ENCODE data around the gene GRIN3B. TPM values are rescaled to one million over a fixed set of nuclear protein-coding genes. Genes with fewer than 3 reads are reported as not detected.
"Not testable (repeated sequence)": the region's sequence is repeated elsewhere in the genome, so short reads cannot be mapped to it uniquely, and the experiment has no call there.

GRIN3B gene
- total and polyA plus RNA-seq, 2 experiments from 2014 or later: 3.0 to 8.5 TPM

DNA sequence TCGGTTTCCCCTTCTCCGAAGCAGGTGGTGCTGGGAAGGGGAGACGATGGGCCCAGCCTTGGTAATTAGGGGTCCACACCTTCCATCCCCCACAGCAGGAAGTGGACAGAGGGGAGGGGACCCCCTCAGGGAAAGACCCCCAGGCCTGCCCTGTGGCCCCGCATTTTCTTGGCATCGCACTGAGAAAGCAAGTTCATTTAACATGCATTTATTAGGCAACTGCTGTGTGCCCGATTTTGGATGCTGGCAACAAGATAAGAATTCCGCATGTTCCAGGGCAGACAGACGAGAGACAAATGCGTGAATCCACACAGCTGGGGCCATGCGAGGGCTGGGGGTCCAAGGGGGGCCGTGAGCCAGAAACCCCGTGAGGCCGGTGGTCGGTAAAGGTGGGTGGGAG is 45.9 kb upstream of the GRIN3B start:
- Histone ChIP-seq H3K4me3 (no peak overlapping the region), H3K36me3 (no peaks in the 10 kb centered on the region), H3K4me1 (ENCODE audit: low read depth) (peaks cover 41% of the 10 kb centered on the region), H3K27ac (peak overlapping the region; percentile 91), H3K27me3 (no peaks in the 10 kb centered on the region), H3K9me3 (ENCODE audit: low read depth) (no peaks in the 10 kb centered on the region)
- no peak for DNase-seq (ENCODE audit: low read depth in 1 of 2, low spot score in 1 of 2)
- TF ChIP-seq, protein P1, sequence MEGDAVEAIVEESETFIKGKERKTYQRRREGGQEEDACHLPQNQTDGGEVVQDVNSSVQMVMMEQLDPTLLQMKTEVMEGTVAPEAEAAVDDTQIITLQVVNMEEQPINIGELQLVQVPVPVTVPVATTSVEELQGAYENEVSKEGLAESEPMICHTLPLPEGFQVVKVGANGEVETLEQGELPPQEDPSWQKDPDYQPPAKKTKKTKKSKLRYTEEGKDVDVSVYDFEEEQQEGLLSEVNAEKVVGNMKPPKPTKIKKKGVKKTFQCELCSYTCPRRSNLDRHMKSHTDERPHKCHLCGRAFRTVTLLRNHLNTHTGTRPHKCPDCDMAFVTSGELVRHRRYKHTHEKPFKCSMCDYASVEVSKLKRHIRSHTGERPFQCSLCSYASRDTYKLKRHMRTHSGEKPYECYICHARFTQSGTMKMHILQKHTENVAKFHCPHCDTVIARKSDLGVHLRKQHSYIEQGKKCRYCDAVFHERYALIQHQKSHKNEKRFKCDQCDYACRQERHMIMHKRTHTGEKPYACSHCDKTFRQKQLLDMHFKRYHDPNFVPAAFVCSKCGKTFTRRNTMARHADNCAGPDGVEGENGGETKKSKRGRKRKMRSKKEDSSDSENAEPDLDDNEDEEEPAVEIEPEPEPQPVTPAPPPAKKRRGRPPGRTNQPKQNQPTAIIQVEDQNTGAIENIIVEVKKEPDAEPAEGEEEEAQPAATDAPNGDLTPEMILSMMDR (IDR thresholded peaks at IDR 0.05; ENCODE audit: low read depth, low read length): no peak

DNA sequence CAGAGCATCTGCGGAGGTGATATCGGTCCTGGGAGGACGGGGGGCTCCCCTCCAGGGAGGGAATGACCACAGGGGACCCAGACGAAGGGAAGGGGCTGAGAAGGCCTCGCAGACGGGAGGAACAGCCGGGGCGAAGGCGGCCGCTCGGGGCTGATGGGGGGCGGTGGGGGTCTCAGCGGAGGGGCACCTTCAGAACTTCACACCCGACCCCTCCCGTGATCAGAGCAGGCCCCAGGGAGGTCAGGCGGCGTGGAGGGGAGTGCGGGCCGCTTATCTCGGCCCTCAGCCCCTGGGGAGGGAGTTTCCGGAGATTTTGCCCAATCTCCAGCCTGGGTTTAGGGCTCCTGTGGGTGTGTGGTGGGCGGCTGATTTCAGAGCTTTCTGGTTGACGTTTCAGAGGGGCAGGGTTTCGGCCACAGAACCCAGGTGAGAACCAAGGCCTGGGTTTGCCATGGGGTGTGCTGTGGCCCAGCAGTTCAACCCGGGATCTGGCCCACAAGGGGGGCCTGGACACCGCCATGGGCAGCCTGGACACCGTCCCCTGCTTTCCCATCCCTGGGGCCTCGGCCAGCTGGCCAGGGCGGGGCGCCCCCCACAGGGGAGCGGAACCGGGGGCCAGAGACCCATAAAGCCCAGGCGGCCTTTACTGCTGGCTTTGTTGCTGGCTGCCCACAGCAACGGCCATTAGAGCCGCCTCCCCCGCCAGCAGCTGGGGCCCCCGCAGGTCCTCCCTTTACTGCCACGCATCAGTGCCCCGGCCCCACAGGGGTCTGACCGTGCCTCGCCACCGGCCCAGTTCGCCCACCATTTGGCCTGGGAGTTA is 45.3 kb upstream of the GRIN3B start:
- Histone ChIP-seq H3K4me3 (no peak overlapping the region), H3K9me3 (ENCODE audit: low read depth) (no peaks in the 10 kb centered on the region), H3K27ac (peak overlapping the region; percentile 91), H3K4me1 (ENCODE audit: low read depth) (peaks cover 41% of the 10 kb centered on the region), H3K36me3 (no peaks in the 10 kb centered on the region), H3K27me3 (no peaks in the 10 kb centered on the region)
- DNase-seq (ENCODE audit: low read depth in 1 of 2, low spot score in 1 of 2): peak in 1 of 2 donors; percentile 46
- TF ChIP-seq, protein P1 (IDR thresholded peaks at IDR 0.05; ENCODE audit: low read depth, low read length): no peak

DNA sequence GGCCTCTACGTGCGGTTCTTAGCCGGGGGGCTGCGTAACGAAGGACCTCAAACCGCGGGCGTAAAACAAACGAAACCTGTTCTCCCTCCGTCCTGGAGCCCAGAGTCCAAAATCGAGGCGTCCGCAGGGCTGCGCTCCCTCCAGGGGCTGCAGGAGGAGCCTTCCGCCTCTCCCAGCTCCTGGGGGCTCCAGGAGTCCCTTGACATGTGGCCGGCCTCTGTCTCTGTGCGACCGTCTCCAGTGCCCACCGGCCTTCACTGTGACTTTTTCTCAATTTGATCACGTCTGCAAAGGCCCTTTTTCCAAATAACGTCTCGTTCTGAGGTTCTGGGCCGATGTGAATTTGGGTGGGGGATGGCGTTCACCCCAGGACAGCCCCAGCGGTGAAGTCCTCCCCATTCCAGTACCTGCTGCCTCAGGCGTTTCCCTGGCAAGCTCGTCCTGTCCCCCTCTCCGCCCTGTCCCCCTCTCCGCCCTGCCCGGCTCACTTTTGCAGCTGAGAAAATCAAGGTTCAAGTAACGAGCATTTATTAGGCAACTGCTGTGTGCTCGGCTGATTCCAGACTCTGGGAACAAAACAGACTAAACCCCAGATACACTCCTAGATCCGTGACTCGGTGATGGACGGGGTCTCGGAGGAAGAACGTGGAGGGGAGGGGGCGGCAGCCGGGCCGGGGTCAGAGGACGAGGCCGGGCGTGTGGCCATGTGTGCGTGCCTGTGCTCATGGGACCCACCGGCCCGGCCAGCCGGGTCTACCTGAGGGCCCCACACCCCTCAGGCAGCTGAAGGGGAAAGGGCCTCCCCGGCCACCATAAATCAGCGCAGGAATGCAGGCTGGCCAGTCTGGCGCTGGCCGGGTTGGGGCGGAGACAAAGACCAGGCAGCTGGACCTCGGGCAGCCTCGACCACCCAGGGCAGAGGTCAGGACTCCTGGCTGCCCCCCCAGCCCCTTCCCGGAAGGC is 44.1 kb upstream of the GRIN3B start:
- peak overlapping the region; percentile 91 for H3K27ac ChIP-seq
- peaks cover 46% of the 10 kb centered on the region for H3K4me1 ChIP-seq (ENCODE audit: low read depth)
- peak in 1 of 2 donors; percentile 17 for DNase-seq (ENCODE audit: low read depth in 1 of 2, low spot score in 1 of 2)
- no peaks in the 10 kb centered on the region for H3K9me3 ChIP-seq (ENCODE audit: low read depth)
- TF ChIP-seq, protein P1 (IDR thresholded peaks at IDR 0.05; ENCODE audit: low read depth, low read length): no peak
- no peaks in the 10 kb centered on the region for H3K36me3 ChIP-seq
- H3K4me3 ChIP-seq: no peak overlapping the region
- no peaks in the 10 kb centered on the region for H3K27me3 ChIP-seq

DNA sequence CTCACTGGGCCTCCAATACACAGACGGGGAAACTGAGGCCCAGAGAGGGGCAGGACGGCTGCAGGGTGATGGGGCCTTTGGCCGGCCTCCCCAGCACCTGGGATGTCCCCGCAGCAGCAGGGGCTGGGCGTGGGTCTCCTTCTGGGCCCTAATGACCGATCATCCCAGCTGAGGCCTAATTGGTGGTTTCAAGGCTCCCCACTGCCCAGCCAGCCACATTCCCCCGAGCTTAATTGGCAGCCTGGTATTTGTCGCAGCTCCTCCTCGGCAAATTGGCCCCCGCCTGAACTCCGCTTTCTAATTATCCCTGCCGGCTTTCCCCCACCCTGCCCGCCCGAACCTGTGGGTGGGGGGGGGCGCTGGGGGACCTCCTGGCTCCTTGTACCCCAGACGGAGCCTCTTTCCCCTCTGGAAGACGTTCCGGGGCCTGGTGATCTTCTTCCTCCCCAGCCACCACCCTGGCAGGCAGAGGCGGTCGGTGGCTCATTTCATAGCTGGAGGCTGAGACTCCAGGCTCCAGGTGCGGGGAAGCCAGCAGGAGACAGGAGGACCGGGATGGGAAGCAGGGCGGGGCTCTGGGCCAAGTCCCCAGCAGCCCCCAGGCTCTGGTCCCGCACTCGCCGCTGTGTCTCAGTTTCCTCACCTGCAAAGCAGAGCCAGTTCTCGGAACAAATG is 43.3 kb upstream of the GRIN3B start:
- no peak overlapping the region for H3K4me3 ChIP-seq
- DNase-seq (ENCODE audit: low read depth in 1 of 2, low spot score in 1 of 2): peak; percentile 18 to 33
- no peaks in the 10 kb centered on the region for H3K9me3 ChIP-seq (ENCODE audit: low read depth)
- H3K27me3 ChIP-seq: no peaks in the 10 kb centered on the region
- no peaks in the 10 kb centered on the region for H3K36me3 ChIP-seq
- peak overlapping the region; percentile 91 for H3K27ac ChIP-seq
- TF ChIP-seq, protein P1 (IDR thresholded peaks at IDR 0.05; ENCODE audit: low read depth, low read length): no peak
- H3K4me1 ChIP-seq (ENCODE audit: low read depth): peaks cover 50% of the 10 kb centered on the region

DNA sequence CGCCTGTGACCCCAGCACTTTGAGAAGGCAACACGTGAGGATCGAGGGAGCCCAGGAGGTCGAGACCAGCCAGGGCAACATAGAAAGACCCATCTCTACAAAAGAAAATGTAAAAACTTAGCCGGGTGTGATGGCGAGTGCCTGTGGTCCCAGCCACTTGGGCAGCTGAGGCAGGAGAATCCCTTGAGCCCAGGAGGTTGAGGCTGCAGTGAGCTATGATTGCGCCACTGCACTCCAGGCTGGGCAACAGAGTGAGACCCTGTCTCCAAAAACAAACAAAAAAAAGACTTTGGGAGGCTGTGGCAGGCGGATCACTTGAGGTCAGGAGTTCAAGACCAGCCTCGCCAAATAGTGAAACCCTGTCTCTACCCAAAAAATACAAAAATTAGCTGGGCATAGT is 42.6 kb upstream of the GRIN3B start:
- H3K4me1 ChIP-seq (ENCODE audit: low read depth): peaks cover 51% of the 10 kb centered on the region
- not testable (repeated sequence) for H3K27me3 ChIP-seq; H3K4me3 ChIP-seq; H3K9me3 ChIP-seq (ENCODE audit: low read depth); H3K36me3 ChIP-seq; DNase-seq (ENCODE audit: low read depth in 1 of 2, low spot score in 1 of 2)
- H3K27ac ChIP-seq: peak overlapping the region; percentile 91
